ENCODE measurements around the gene SRSF6.

DNA sequence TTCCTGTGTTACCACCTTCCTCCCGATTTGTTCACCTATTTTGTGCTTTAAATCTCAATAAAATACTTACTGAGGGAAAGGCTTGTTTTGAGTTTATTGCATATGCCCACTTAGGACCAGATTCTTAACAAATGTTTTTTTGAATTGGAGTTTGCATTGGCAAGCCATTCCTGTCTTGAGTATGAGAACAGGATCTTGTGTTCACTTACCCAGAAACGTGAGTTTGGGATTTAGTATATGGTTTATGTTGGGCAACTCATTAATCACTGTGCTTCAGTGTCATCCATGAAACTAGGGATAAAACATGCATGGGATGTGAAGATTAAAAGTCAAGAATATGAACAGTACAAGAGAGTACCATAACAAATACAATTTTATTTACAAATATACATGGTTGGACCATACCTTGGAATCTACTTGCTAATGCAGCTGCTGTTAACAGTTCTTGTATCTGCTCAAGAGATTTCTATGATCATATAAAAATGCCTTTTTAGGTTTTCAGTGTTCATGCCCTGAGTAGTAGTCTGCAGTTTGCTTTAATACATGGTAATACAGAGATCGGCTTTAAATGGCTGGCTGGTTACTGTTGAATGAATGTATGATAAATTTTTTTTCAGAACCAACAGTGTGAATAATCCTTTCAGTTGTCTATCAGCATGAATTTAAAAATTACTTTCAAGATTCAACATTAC, 6.0 kb downstream of the SRSF6 start:
- TF ChIP-seq, protein P1, sequence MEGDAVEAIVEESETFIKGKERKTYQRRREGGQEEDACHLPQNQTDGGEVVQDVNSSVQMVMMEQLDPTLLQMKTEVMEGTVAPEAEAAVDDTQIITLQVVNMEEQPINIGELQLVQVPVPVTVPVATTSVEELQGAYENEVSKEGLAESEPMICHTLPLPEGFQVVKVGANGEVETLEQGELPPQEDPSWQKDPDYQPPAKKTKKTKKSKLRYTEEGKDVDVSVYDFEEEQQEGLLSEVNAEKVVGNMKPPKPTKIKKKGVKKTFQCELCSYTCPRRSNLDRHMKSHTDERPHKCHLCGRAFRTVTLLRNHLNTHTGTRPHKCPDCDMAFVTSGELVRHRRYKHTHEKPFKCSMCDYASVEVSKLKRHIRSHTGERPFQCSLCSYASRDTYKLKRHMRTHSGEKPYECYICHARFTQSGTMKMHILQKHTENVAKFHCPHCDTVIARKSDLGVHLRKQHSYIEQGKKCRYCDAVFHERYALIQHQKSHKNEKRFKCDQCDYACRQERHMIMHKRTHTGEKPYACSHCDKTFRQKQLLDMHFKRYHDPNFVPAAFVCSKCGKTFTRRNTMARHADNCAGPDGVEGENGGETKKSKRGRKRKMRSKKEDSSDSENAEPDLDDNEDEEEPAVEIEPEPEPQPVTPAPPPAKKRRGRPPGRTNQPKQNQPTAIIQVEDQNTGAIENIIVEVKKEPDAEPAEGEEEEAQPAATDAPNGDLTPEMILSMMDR (conservative IDR thresholded peaks at IDR 0.05 in 1 of 2, IDR thresholded peaks at IDR 0.05 in 1 of 2; ENCODE audit: low read depth in 1 of 2, low read length in 2 of 2) = no peak
- no peak for TF ChIP-seq EZH2 (IDR thresholded peaks at IDR 0.05; ENCODE audit: low read length, missing control alignments)

All from fibroblast of lung (primary cell).